Measurements from ENCODE around the gene APOBEC3B. TPM values are rescaled to one million over a fixed set of nuclear protein-coding genes. Genes with fewer than 3 reads are reported as not detected.
A peak's percentile ranks its signal among the peaks of the same experiment; 100 is the strongest.
"Not testable (repeated sequence)": the region's sequence is repeated elsewhere in the genome, so short reads cannot be mapped to it uniquely, and the experiment has no call there.

Gene APOBEC3B
- total and polyA plus RNA-seq, 12 donors = 0.32 to 8.1 (median 1.5) TPM; not detected in 1

- peak in 2 of 7 donors; percentile 22 to 43 for DNase-seq
- intact Hi-C loops (cut with DNase I) = no loop called here
- no peak within 1 kb of the TSS for H3K4me3 ChIP-seq
- H3K36me3 ChIP-seq (replicated peaks in 1 of 2) = no peaks in the 10 kb centered on the region
- 81 to 90% (median 85%) methylated on average over 9 to 11 of the region's 11 CpGs for WGBS, 4 donors
- TF ChIP-seq POLR2A (IDR thresholded peaks at IDR 0.05) (no peak), CTCF (IDR thresholded peaks at IDR 0.05) (no peak)
- H3K27me3 ChIP-seq = no peaks in the 10 kb centered on the region
- H3K4me1 ChIP-seq (replicated peaks in 1 of 2) = no peaks in the 10 kb centered on the region
- H3K9me3 ChIP-seq (replicated peaks in 1 of 3) = no peaks in the 10 kb centered on the region
- no peak within 1 kb of the TSS for H3K27ac ChIP-seq
These were observed 24.9 kb upstream of the APOBEC3B start, which contains the start of gene APOBEC3A for GRCh38 chr22:38957046-38957770. Gene APOBEC3A (plus strand): TSS chr22:38957609. CDS start chr22:38957692, 83 bp downstream.

GRCh38 chr22:38957808-38958650 is 24.1 kb upstream of the APOBEC3B start:
- no peak overlapping the region for H3K27ac ChIP-seq
- no peaks in the 10 kb centered on the region for H3K36me3 ChIP-seq (replicated peaks in 1 of 2)
- intact Hi-C loops (cut with DNase I) = no loop called here
- H3K9me3 ChIP-seq (replicated peaks in 1 of 3) = no peaks in the 10 kb centered on the region
- 81 to 94% (median 87%) methylated on average over 6 of the region's 6 CpGs for WGBS, 4 donors
- TF ChIP-seq CTCF (IDR thresholded peaks at IDR 0.05) (no peak), POLR2A (IDR thresholded peaks at IDR 0.05) (no peak)
- DNase-seq = no peak
- no peak overlapping the region for H3K4me3 ChIP-seq
- H3K4me1 ChIP-seq (replicated peaks in 1 of 2) = no peaks in the 10 kb centered on the region
- H3K27me3 ChIP-seq = no peaks in the 10 kb centered on the region

- H3K36me3 ChIP-seq (replicated peaks in 1 of 2); H3K27me3 ChIP-seq; DNase-seq; H3K9me3 ChIP-seq (replicated peaks in 1 of 3); H3K27ac ChIP-seq; H3K4me3 ChIP-seq; H3K4me1 ChIP-seq (replicated peaks in 1 of 2); intact Hi-C loops (cut with DNase I): not testable (repeated sequence)
These were observed 23.6 kb upstream of the APOBEC3B start for GRCh38 chr22:38958651-38958943.

- WGBS, 4 donors = 74 to 96% (median 88%) methylated on average over 8 of the region's 8 CpGs
These were observed 22.6 kb upstream of the APOBEC3B start for GRCh38 chr22:38959590-38959989.

GRCh38 chr22:38960673-38961072 is 21.5 kb upstream of the APOBEC3B start:
- H3K36me3 ChIP-seq (replicated peaks in 1 of 2); DNase-seq; intact Hi-C loops (cut with DNase I); H3K27ac ChIP-seq; H3K4me1 ChIP-seq (replicated peaks in 1 of 2); H3K9me3 ChIP-seq (replicated peaks in 1 of 3); H3K27me3 ChIP-seq; H3K4me3 ChIP-seq: not testable (repeated sequence)
- 45 to 75% (median 67%) methylated on average over 3 to 4 of the region's 4 CpGs for WGBS, 4 donors

More at GRCh38 chr22:38959590-38959989, 22.6 kb upstream of the APOBEC3B start:
- H3K4me3 ChIP-seq = no peak overlapping the region
- no peaks in the 10 kb centered on the region for H3K36me3 ChIP-seq (replicated peaks in 1 of 2)
- H3K9me3 ChIP-seq (replicated peaks in 1 of 3) = no peaks in the 10 kb centered on the region
- intact Hi-C loops (cut with DNase I) = no loop called here
- no peaks in the 10 kb centered on the region for H3K27me3 ChIP-seq
- no peak for DNase-seq
- no peaks in the 10 kb centered on the region for H3K4me1 ChIP-seq (replicated peaks in 1 of 2)
- no peak overlapping the region for H3K27ac ChIP-seq
- TF ChIP-seq POLR2A (IDR thresholded peaks at IDR 0.05) (no peak), CTCF (IDR thresholded peaks at IDR 0.05) (no peak)

- H3K4me3 ChIP-seq; DNase-seq; H3K36me3 ChIP-seq (replicated peaks in 1 of 2); H3K4me1 ChIP-seq (replicated peaks in 1 of 2); H3K27ac ChIP-seq; H3K9me3 ChIP-seq (replicated peaks in 1 of 3); intact Hi-C loops (cut with DNase I); H3K27me3 ChIP-seq: not testable (repeated sequence)
- 40 to 74% (median 59%) methylated on average over 1 to 11 of the region's 11 CpGs for WGBS, 4 donors
These were observed 18.8 kb upstream of the APOBEC3B start for GRCh38 chr22:38963291-38963738.
